ENCODE data around the gene ANXA2R.
"Not testable (repeated sequence)": the region's sequence is repeated elsewhere in the genome, so short reads cannot be mapped to it uniquely, and the experiment has no call there.

Gene ANXA2R

DNA sequence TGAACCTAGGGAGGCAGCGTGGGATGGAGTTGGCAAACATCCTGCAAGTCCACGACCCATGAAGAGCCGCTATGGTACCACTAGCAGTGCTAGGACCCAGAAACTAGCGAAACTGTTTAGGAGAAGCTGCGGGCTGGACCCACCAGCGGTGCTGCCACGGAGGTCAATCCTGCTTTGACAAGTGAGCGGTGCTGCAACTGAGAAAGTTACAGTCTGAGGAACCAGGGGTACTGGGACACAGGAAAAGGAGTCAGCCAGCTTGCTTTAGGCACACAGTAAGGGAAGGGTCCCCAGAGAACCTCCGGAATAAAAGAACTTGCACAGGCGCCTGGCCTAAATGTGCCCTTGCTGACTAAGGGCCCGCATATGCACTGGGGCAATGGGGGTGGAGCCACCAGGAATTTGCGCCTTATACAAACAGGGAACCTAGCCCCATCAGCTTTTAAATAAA, 23.6 kb upstream of the ANXA2R start (continued):
- TF ChIP-seq CSRNP3 (CRISPR knock-in tag; IDR thresholded peaks at IDR 0.05) (no peak), ZC3H10 (CRISPR knock-in tag; IDR thresholded peaks at IDR 0.05) (no peak), CREB5 (CRISPR knock-in tag; IDR thresholded peaks at IDR 0.05; ENCODE audit: low read depth) (no peak)

- TF ChIP-seq CREB5 (CRISPR knock-in tag; IDR thresholded peaks at IDR 0.05; ENCODE audit: low read depth) (no peak), SNAI2 (CRISPR knock-in tag; IDR thresholded peaks at IDR 0.05) (no peak), ISL1 (CRISPR knock-in tag; IDR thresholded peaks at IDR 0.05) (no peak), TSHZ2 (CRISPR knock-in tag; IDR thresholded peaks at IDR 0.05) (no peak), PPARA (CRISPR knock-in tag; IDR thresholded peaks at IDR 0.05; ENCODE audit: borderline replicate concordance) (no peak), OSR1 (CRISPR knock-in tag; IDR thresholded peaks at IDR 0.05) (no peak), ESRRG (CRISPR knock-in tag; IDR thresholded peaks at IDR 0.05) (no peak), ZFP3 (CRISPR knock-in tag; IDR thresholded peaks at IDR 0.05) (no peak), BACH2 (CRISPR knock-in tag; IDR thresholded peaks at IDR 0.05; ENCODE audit: borderline replicate concordance) (no peak), ZNF565 (CRISPR knock-in tag; conservative IDR thresholded peaks at IDR 0.05; ENCODE audit: low read depth) (no peak), POU6F1 (CRISPR knock-in tag; IDR thresholded peaks at IDR 0.05; ENCODE audit: borderline replicate concordance, low read depth) (no peak), TCF4 (CRISPR knock-in tag; IDR thresholded peaks at IDR 0.05; ENCODE audit: borderline replicate concordance) (no peak), CSRNP3 (CRISPR knock-in tag; IDR thresholded peaks at IDR 0.05) (no peak), GLIS3 (CRISPR knock-in tag; IDR thresholded peaks at IDR 0.05) (no peak), TOX (CRISPR knock-in tag; IDR thresholded peaks at IDR 0.05; ENCODE audit: borderline replicate concordance) (no peak), ZNF8 (CRISPR knock-in tag; IDR thresholded peaks at IDR 0.05) (no peak), ZC3H10 (CRISPR knock-in tag; IDR thresholded peaks at IDR 0.05) (no peak), ZFP30 (CRISPR knock-in tag; IDR thresholded peaks at IDR 0.05) (no peak)
- TF ChIP-seq, protein P1, sequence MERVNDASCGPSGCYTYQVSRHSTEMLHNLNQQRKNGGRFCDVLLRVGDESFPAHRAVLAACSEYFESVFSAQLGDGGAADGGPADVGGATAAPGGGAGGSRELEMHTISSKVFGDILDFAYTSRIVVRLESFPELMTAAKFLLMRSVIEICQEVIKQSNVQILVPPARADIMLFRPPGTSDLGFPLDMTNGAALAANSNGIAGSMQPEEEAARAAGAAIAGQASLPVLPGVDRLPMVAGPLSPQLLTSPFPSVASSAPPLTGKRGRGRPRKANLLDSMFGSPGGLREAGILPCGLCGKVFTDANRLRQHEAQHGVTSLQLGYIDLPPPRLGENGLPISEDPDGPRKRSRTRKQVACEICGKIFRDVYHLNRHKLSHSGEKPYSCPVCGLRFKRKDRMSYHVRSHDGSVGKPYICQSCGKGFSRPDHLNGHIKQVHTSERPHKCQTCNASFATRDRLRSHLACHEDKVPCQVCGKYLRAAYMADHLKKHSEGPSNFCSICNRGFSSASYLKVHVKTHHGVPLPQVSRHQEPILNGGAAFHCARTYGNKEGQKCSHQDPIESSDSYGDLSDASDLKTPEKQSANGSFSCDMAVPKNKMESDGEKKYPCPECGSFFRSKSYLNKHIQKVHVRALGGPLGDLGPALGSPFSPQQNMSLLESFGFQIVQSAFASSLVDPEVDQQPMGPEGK (CRISPR knock-in tag; IDR thresholded peaks at IDR 0.05; ENCODE audit: borderline replicate concordance): no peak
- no peak for ATAC-seq
Observed at GRCh38 chr5:43061352-43062075, 21.4 kb upstream of the ANXA2R start.

DNA sequence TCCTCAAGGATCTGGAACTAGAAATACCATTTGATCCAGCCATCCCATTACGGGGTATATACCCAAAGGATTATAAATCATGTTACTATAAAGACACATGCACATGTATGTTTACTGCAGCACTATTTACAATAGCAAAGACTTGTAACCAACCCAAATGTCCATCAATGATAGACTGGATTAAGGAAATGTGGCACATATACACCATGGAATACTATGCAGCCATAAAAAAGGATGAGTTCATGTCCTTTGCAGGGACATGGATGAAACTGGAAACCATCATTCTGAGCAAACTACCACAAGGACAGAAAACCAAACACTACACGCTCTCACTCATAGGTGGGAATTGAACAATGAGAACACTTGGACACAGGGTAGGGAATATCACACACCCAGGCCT, 19.9 kb upstream of the ANXA2R start:
- ATAC-seq: not testable (repeated sequence)

DNA sequence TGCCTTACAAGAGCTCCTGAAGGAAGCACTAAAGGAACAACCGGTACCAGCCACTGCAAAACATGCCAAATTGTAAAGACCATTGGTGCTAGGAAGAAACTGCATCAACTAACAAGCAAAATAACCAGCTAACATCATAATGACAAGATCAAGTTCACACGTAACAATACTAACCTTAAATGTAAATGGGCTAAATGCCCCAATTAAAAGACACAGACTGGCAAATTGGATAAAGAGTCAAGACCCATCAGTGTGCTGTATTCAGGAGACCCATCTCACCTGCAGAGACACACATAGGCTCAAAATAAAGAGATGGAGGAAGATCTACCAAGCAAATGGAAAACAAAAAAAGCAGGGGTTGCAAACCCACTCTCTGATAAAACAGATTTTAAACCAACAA, 15.0 kb upstream of the ANXA2R start:
- not testable (repeated sequence) for ATAC-seq
